GM13976 (cell line): ENCODE data around the gene NLRX1.

Experiments
- DNase-seq: peaks from one replicate; pipeline ENCODE4 v3.0.0; 2012; ENCODE audit warnings: low spot score
- CTCF ChIP-seq: IDR thresholded peaks from 2 replicates; pipeline ENCODE4 v1.5.1; 2012; ENCODE audit warnings: borderline replicate concordance, mild to moderate bottlenecking; ENCODE audit not compliant: insufficient read depth; ENCODE audit errors: extremely low read depth, missing control alignments, control extremely low read depth
- in situ Hi-C: fragments of 300-500 bp; cut with MboI; formaldehyde crosslinking; loops from one replicate; pipeline ENCODE4 v1.12.0; 2022; ENCODE audit warnings: low sequenced_read_pairs, mixed read lengths, inconsistent platforms; ENCODE audit not compliant: unreplicated experiment

NLRX1 gene

GRCh38 chr11:119173453-119173852, 4.9 kb downstream of the NLRX1 start:
- no peak for DNase-seq
- in situ Hi-C loops, result no loop called here
- no peak for TF ChIP-seq CTCF

GRCh38 chr11:119175493-119176077, 7.1 kb downstream of the NLRX1 start:
- in situ Hi-C loops, result no loop called here
- TF ChIP-seq CTCF, result no peak
- DNase-seq, result no peak

GRCh38 chr11:119178166-119178680, 9.7 kb downstream of the NLRX1 start:
- no peak for DNase-seq

GRCh38 chr11:119179342-119179741, 10.8 kb downstream of the NLRX1 start:
- no peak for TF ChIP-seq CTCF
- in situ Hi-C loops, result no loop called here
- no peak for DNase-seq

More at GRCh38 chr11:119178166-119178680, 9.7 kb downstream of the NLRX1 start:
- TF ChIP-seq CTCF, result no peak
- in situ Hi-C loops, result no loop called here

- TF ChIP-seq CTCF, result no peak
- DNase-seq, result no peak
- in situ Hi-C loops, result no loop called here
Observed at GRCh38 chr11:119179983-119180382, 11.5 kb downstream of the NLRX1 start.

GRCh38 chr11:119180729-119181676, 12.5 kb downstream of the NLRX1 start:
- in situ Hi-C loops, result no loop called here
- TF ChIP-seq CTCF, result no peak
- no peak for DNase-seq
